Activated T-helper 1 cell treated with anti-CD3 and anti-CD28 coated beads, Interleukin-2, amount 50 U/mL, for 16 hours (primary cell): ENCODE data around the gene ATXN7L1.

ENCODE experiments used
- DNase-seq, 2 donors: peaks; one replicate each; pipeline ENCODE4 v3.0.0-alpha.2; 2020; ENCODE audit warnings: low read depth in 1 of 2, low spot score in 1 of 2

ATXN7L1 gene

GRCh38 chr7:105652359-105652993, 223.9 kb downstream of the ATXN7L1 start:
- peak; percentile 32 to 38 for DNase-seq

GRCh38 chr7:105651798-105652197, 224.6 kb downstream of the ATXN7L1 start:
- DNase-seq: no peak

GRCh38 chr7:105650382-105650970, 225.9 kb downstream of the ATXN7L1 start:
- no peak for DNase-seq

- DNase-seq: no peak
Observed at GRCh38 chr7:105649727-105650381, 226.5 kb downstream of the ATXN7L1 start.

GRCh38 chr7:105648561-105649401, 227.6 kb downstream of the ATXN7L1 start:
- DNase-seq: no peak

GRCh38 chr7:105647591-105647990, 228.8 kb downstream of the ATXN7L1 start:
- DNase-seq: no peak

GRCh38 chr7:105644937-105645336, 231.5 kb downstream of the ATXN7L1 start:
- no peak for DNase-seq

GRCh38 chr7:105643851-105644250, 232.5 kb downstream of the ATXN7L1 start:
- DNase-seq: no peak

GRCh38 chr7:105643384-105643783, 233.0 kb downstream of the ATXN7L1 start:
- no peak for DNase-seq

- no peak for DNase-seq
Observed at GRCh38 chr7:105642264-105642663, 234.1 kb downstream of the ATXN7L1 start.

- DNase-seq: no peak
Observed at GRCh38 chr7:105640956-105641810, 235.2 kb downstream of the ATXN7L1 start.

- DNase-seq: no peak
Observed at GRCh38 chr7:105639667-105640493, 236.5 kb downstream of the ATXN7L1 start.

GRCh38 chr7:105638902-105639495, 237.4 kb downstream of the ATXN7L1 start:
- no peak for DNase-seq

- no peak for DNase-seq
Observed at GRCh38 chr7:105638334-105638733, 238.1 kb downstream of the ATXN7L1 start.

GRCh38 chr7:105637755-105638154, 238.6 kb downstream of the ATXN7L1 start:
- no peak for DNase-seq

GRCh38 chr7:105636982-105637381, 239.4 kb downstream of the ATXN7L1 start:
- no peak for DNase-seq

- no peak for DNase-seq
Observed at GRCh38 chr7:105635197-105635596, 241.2 kb downstream of the ATXN7L1 start.

- no peak for DNase-seq
Observed at GRCh38 chr7:105625986-105626385, 250.4 kb downstream of the ATXN7L1 start.

- DNase-seq: no peak
Observed at GRCh38 chr7:105623906-105624305, 252.5 kb downstream of the ATXN7L1 start.
